Measurements from ENCODE around the gene USP24. TPM values are rescaled to one million over a fixed set of nuclear protein-coding genes. Genes with fewer than 3 reads are reported as not detected.

USP24 gene
- total RNA-seq, 1 experiment from 2014 or later = 35.3 TPM

DNA sequence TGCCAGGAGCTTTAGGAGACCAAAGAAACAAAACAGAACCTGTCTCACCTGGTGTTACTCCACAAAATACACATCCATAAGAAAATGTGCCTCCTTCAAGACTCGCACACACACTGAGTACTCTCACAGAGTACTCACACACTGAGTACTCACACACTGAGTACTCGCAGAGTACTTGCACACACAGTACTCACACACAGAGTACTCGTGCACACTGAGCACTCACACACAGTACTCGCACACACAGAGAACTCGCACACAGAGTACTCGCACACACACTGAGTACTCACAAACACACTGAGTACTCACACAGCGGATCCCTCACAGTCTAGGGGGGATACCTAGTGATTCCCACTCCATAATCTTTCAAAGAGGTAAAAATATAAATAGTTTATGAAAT is 135.5 kb downstream of the USP24 start:
- no peaks in the 10 kb centered on the region for H3K9me3 ChIP-seq (ENCODE audit: control insufficient read depth, low read depth, low read length)
- H2BK20ac ChIP-seq (ENCODE audit: low read depth, low read length, poor library complexity, severe bottlenecking) = no peak overlapping the region
- H2BK12ac ChIP-seq (ENCODE audit: insufficient read length, low read depth, low read length) = no peak overlapping the region
- no peak overlapping the region for H2BK15ac ChIP-seq (ENCODE audit: low read depth, low read length)
- Mint-ChIP-seq H3K9me3 (no peaks in the 10 kb centered on the region), H3K27me3 (ENCODE audit: low read depth) (no peaks in the 10 kb centered on the region), H3K4me1 (peaks cover 10% of the 10 kb centered on the region in 2 experiments; a peak in 3 of 4 replicates), H3K27ac (no peak overlapping the region), H3K36me3 (ENCODE audit: insufficient read depth in 1 of 3, low read depth in 3 of 3) (peaks cover 18 to 89% (median 50%) of the 10 kb centered on the region in 3 experiments; a peak in 6 of 7 replicates), H3K4me3 (no peak overlapping the region)
- no peak overlapping the region for H2BK120ac ChIP-seq (ENCODE audit: low read depth, low read length, poor library complexity, severe bottlenecking)
- WGBS (ENCODE audit: extremely low coverage, insufficient read length, low lambda C conversion rate) = no CpG with 5 or more reads among the region's 7 CpGs
- H4K5ac ChIP-seq (ENCODE audit: insufficient read length, low read depth, low read length) = no peak overlapping the region
- no peak overlapping the region for H2AFZ ChIP-seq (ENCODE audit: low read length)
- H3K27ac ChIP-seq (ENCODE audit: insufficient read length, low read depth, low read length) = no peak overlapping the region
- H3K4me2 ChIP-seq (ENCODE audit: insufficient read depth, insufficient read length, low read length) = no peak overlapping the region
- H3K9ac ChIP-seq (ENCODE audit: extremely low read depth, insufficient read length, low read length) = no peak overlapping the region
- no peaks in the 10 kb centered on the region for H3K79me1 ChIP-seq (ENCODE audit: insufficient read depth, low read depth, low read length, poor library complexity, severe bottlenecking)
- no peaks in the 10 kb centered on the region for H3K79me2 ChIP-seq (ENCODE audit: insufficient read depth, low read length)
- H3K4ac ChIP-seq (ENCODE audit: low read depth, low read length) = no peak overlapping the region
- DNase-seq = no peak
- no peak overlapping the region for H3K18ac ChIP-seq (ENCODE audit: insufficient read length, low read depth, low read length)
- H3K23ac ChIP-seq (ENCODE audit: insufficient read length, low read depth, low read length) = no peak overlapping the region
- H4K20me1 ChIP-seq (ENCODE audit: control insufficient read depth, insufficient read depth, insufficient read length) = no peaks in the 10 kb centered on the region
- no peak overlapping the region for H2AK5ac ChIP-seq (ENCODE audit: insufficient read length, low read length)
- H4K91ac ChIP-seq (ENCODE audit: insufficient read length, low read depth, low read length) = no peak overlapping the region
- H3K56ac ChIP-seq (ENCODE audit: insufficient read length, low read depth, low read length) = no peak overlapping the region
- no peak overlapping the region for H2BK5ac ChIP-seq (ENCODE audit: insufficient read length, low read length)
- H4K8ac ChIP-seq (replicated peaks; ENCODE audit: insufficient read length, low read depth, low read length) = no peak overlapping the region
- TF ChIP-seq, protein P1, sequence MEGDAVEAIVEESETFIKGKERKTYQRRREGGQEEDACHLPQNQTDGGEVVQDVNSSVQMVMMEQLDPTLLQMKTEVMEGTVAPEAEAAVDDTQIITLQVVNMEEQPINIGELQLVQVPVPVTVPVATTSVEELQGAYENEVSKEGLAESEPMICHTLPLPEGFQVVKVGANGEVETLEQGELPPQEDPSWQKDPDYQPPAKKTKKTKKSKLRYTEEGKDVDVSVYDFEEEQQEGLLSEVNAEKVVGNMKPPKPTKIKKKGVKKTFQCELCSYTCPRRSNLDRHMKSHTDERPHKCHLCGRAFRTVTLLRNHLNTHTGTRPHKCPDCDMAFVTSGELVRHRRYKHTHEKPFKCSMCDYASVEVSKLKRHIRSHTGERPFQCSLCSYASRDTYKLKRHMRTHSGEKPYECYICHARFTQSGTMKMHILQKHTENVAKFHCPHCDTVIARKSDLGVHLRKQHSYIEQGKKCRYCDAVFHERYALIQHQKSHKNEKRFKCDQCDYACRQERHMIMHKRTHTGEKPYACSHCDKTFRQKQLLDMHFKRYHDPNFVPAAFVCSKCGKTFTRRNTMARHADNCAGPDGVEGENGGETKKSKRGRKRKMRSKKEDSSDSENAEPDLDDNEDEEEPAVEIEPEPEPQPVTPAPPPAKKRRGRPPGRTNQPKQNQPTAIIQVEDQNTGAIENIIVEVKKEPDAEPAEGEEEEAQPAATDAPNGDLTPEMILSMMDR (conservative IDR thresholded peaks at IDR 0.05) = no peak
- H3K14ac ChIP-seq (ENCODE audit: insufficient read depth, low read length) = no peak overlapping the region
- no peaks in the 10 kb centered on the region for H3K4me1 ChIP-seq (ENCODE audit: insufficient read depth, low read length)
- no peaks in the 10 kb centered on the region for H3K23me2 ChIP-seq (ENCODE audit: insufficient read length, low read depth, low read length, poor library complexity, severe bottlenecking)
- H3K27me3 ChIP-seq (ENCODE audit: insufficient read depth, low read length) = no peaks in the 10 kb centered on the region
- no peak overlapping the region for H3T11ph ChIP-seq (ENCODE audit: low read length)

Measured in H9 (cell line).